Measurements from ENCODE around the gene R3HDM4.

GRCh38 chr19:888581-889385, 24.2 kb downstream of the R3HDM4 start:
- TF ChIP-seq CTCF (IDR thresholded peaks at IDR 0.05; ENCODE audit: insufficient read depth, low read length, poor library complexity, severe bottlenecking): no peak
- no peak for TF ChIP-seq EZH2phosphoT487 (conservative IDR thresholded peaks at IDR 0.05; ENCODE audit: low read length)
